C4-2B (cell line): ENCODE measurements around the gene RPS26.

Experiments
- H3K27ac ChIP-seq: fragments of 450-650 bp; 2 replicates; pipeline ENCODE4 v1.5.1; 2017
- CTCF ChIP-seq: fragments of 450-650 bp; conservative IDR thresholded peaks from 2 replicates; pipeline ENCODE4 v1.5.1; 2017; ENCODE audit warnings: mild to moderate bottlenecking
- ZFX ChIP-seq: fragments of 450-650 bp; IDR thresholded peaks from 2 replicates; pipeline ENCODE4 v1.6.1; 2017

Gene RPS26

DNA sequence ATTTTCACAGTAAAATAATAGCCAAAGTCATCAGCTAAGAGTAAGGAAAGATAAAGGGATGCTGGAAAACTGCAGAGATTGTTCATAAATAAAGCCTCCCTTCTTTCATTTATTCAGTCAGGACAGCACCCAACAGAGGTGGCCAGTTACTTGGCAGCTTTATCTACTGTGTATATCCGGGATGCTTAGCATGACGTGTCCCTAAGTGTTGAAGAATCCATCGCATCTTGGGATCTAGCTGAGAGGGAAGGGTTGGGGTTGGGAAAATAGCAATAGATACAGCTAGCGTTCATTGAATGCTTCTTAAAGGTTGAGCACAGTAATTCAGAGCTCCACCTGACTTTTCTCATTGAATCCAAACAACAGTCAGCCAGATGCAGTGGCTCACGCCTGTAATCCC lies 32.7 kb downstream of the RPS26 start:
- no peak overlapping the region for H3K27ac ChIP-seq
- TF ChIP-seq ZFX (no peak), CTCF (no peak)

DNA sequence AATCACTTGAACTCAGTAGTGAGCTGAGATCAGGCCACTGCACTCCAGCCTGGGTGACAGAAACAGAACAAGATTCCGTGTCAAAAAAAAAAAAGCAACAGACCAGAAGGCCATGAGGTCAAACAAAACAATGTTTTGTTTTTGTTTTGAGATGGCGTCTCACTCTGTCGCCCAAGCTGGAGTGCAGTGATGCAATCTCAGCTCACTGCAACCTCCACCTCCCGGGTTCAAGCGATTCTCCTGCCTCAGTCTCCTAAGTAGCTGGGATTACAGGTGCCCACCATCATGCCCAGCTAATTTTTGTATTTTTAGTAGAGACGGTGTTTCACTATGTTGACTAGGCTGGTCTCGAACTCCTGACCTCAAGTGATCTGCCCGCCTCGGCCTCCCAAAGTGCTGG lies 36.2 kb downstream of the RPS26 start:
- H3K27ac ChIP-seq: peak overlapping the region; percentile 7

GRCh38 chr12:56078427-56078826 lies 36.7 kb downstream of the RPS26 start:
- no peak for TF ChIP-seq CTCF
- no peak for TF ChIP-seq ZFX
- H3K27ac ChIP-seq: peak overlapping the region; percentile 97

DNA sequence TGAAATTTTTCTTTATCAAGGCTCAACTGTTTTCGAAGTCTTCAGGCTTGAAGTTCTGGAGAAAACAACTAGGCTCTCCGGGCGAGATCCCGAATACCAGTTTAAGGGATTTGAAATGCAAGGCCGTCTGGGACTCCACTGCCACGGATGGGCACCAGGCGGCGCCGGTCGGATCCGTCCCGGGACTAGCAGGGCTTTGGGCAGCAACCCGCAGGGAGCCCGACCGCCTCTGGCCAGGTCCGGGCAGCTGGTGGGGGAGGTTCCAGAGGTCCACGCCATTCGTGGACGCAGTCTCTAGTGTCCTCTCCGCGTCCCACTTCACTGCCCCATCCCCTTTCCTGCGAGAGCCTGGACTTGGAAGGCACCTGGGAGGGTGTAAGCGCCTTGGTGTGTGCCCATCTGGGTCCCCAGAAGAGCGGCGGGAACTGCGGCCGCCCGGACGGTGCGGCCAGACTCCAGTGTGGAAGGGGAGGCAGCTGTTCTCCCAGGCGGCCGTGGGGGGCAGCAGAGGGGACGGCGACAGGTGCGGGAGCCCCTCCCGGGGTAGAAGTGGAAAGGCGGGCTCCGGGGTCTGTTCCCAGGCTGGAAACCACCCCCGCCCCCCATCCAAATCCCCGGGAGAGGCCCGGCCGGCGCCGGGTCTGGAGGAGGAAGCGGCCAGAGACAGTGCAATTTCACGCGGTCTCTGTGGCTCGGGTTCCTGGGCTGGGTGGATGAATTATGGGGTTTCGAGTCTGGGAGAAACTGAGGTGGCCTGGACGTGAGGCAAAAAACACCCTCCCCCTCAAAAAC lies 37.4 kb downstream of the RPS26 start:
- TF ChIP-seq ZFX (peak; percentile 31; the same call in 1 of the 2 replicates), CTCF (peak; percentile 98)
- peak overlapping the region; percentile 97 for H3K27ac ChIP-seq

DNA sequence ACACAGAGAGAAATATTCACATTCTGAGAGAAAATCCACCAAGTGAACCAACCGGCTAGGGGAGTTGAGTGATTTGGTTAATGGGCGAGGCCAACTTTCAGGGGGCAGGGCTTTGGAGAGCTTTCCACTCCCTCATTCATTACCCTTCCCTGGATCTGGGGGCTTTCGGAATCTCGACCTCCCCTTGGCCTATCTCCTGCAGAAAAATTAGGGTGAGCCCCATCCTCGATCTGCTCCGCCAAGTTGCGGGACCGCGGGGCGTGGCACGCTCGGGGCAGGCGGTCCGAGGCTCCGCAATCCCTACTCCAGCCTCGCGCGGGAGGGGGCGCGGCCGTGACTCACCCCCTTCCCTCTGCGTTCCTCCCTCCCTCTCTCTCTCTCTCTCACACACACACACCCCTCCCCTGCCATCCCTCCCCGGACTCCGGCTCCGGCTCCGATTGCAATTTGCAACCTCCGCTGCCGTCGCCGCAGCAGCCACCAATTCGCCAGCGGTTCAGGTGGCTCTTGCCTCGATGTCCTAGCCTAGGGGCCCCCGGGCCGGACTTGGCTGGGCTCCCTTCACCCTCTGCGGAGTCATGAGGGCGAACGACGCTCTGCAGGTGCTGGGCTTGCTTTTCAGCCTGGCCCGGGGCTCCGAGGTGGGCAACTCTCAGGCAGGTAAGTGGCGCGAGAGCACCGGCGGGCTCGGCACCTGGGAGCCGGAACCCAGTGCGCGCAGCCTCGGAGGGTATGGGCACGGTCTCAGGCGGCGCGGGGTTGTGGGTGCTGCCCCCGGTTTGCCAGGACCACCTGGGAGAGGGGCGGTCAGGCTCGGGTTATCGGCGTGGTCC lies 38.2 kb downstream of the RPS26 start, which contains the start of gene ERBB3:
TSS of gene ERBB3 (plus strand) at position 443 of the 833 bp plus-strand sequence. CDS start at position 579, 136 bp downstream.
- no peak for TF ChIP-seq ZFX
- H3K27ac ChIP-seq: peak within 1 kb of the TSS; percentile 97

DNA sequence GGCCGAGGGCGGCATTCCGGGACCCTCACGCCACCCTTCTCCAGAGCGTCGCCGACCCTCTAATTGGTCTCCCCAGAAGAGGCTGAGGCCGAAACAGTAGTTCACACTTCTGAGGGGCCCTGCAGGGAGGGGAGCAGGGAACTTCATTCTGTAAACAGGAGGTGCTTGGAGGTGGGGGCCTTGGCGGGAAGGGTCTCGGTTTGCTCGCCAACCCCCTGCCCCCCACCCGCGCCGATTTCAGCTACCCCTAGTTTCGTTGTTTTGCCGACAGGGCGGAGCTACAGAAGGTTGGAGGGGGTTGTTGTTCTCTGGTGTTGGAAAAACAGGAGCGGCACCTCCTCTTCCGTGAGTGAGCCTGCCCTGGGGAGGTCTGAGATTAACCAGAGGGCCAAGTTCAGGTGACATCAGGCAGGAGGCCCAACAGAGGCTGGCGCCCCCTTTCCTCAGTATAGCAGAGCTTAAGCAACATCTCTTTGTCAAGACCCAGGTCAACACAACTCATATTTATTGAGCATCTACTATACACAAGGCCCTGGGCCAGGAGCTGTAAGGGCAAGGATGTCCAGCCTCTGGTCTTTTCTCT lies 38.9 kb downstream of the RPS26 start:
- peak overlapping the region; percentile 97 for H3K27ac ChIP-seq
- TF ChIP-seq ZFX: no peak
- TF ChIP-seq CTCF: no peak; the same call in 1 of the 2 replicates

DNA sequence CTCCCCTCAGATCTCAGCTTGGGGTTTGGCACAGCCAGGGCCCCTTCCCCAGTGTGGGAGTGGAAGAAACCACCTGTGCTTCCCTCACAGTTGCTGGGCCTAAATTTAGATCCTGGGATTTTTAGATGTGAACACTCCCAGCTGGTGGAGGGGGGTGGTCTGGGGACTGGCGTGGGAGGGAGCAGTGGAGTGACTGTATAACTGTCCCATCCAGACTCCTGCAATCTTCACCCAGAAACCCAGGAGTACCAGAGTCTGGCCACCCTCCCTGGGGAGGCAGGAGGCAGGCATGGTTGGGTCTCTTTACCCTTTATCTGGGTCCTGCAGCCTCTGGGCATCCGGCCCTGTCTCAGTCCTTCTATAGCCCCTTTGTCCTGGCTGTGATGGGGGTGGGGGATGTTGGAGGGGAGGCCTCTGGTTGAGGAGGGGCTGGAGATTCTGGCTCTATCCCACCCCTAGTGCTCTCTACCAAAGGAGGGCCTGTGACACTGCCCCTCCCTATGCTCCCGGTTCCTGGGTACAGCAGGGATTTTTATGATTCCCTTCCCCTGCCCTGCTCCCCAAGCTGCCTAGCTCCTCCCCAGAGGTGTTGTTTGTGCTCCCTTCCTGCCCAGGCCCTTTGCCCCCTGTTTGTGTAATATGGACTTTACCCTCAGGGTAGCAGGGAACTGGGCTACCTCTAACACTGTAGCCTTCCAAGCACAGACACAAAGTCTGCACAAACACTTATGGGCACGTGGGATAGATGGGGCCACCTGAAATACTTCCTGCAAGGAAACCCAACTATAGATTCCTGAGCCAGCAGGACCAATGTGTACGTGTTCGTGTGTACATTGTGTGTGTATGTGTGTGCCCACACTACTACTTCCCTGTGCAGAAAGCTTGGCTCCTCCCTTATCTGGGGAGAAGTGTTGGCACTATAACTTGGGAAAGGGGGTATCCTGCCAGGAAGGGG lies 40.0 kb downstream of the RPS26 start:
- TF ChIP-seq ZFX (no peak), CTCF (no peak)
- peak overlapping the region; percentile 97 for H3K27ac ChIP-seq
